SH-SY5Y (cell line): Measurements from ENCODE around the gene SCML1.

ENCODE experiments used
- GATA2 ChIP-seq: IDR thresholded peaks from 2 replicates; pipeline ENCODE4 v1.6.1; 2011; ENCODE audit warnings: mild to moderate bottlenecking, low read depth, low read length
- GATA3 ChIP-seq: IDR thresholded peaks from 2 replicates; pipeline ENCODE4 v1.6.1; 2011; ENCODE audit warnings: low read depth, mild to moderate bottlenecking, low read length, moderate library complexity

DNA sequence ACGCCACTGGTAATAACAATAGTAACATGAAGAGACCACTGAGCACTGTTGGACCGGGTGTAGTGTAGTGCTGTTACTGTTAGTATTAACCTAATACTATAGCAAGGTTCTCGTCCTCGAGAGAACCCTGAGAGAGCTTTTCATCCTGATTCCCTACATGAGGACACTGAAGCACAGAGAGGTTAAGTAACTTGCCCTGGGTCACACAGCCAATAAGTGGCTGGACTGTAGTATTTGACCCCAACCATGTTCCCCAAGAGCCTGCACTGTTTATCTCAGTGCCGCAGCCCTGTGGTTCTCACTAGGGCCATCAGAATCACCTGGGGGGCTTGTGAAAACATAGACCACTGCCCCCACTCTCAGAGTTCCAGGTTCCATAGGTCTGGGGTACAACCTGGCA lies 10.4 kb downstream of the SCML1 start:
- TF ChIP-seq GATA2, result no peak
- no peak for TF ChIP-seq GATA3
